Measurements from ENCODE around the gene LCA5.
A peak's percentile ranks its signal among the peaks of the same experiment; 100 is the strongest.

The LCA5 gene

DNA sequence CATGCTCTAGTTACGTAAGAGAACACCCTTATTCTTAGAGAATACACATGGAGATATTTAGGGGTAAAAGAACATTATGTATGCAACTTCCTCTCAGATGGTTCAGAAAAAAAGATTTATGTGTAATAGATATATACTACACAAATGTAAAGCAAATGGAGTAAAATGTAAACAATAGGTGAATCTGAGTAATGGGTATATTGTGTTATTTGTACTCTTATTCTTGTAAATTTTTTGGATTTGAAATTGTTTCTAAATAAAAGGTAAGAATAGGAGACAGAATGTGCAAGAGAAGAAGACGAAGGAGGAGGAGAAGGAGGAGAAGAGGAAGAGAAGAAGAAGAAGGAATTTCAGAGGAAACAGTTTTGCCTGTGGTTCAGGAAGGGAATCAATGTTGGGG, 22.5 kb upstream of the LCA5 start:
- WGBS, 2 experiments (ENCODE audit: insufficient coverage in 2 of 2): 90 to 100% methylated on average over 1 of the region's 2 CpGs
- H3K4me3 ChIP-seq (ENCODE audit: extremely low read depth, insufficient read depth, low read length, poor library complexity, severe bottlenecking): no peak overlapping the region
- no peaks in the 10 kb centered on the region for H3K4me1 ChIP-seq (ENCODE audit: control insufficient read depth, insufficient read depth, low read length, poor library complexity, severe bottlenecking)
- no peak overlapping the region for H3K27ac ChIP-seq (ENCODE audit: low read depth, low read length, severe bottlenecking)
- H3K36me3 ChIP-seq (ENCODE audit: control insufficient read depth, insufficient read depth, low read length): no peaks in the 10 kb centered on the region
- no peaks in the 10 kb centered on the region for H3K9me3 ChIP-seq (ENCODE audit: control insufficient read depth, low read length)

DNA sequence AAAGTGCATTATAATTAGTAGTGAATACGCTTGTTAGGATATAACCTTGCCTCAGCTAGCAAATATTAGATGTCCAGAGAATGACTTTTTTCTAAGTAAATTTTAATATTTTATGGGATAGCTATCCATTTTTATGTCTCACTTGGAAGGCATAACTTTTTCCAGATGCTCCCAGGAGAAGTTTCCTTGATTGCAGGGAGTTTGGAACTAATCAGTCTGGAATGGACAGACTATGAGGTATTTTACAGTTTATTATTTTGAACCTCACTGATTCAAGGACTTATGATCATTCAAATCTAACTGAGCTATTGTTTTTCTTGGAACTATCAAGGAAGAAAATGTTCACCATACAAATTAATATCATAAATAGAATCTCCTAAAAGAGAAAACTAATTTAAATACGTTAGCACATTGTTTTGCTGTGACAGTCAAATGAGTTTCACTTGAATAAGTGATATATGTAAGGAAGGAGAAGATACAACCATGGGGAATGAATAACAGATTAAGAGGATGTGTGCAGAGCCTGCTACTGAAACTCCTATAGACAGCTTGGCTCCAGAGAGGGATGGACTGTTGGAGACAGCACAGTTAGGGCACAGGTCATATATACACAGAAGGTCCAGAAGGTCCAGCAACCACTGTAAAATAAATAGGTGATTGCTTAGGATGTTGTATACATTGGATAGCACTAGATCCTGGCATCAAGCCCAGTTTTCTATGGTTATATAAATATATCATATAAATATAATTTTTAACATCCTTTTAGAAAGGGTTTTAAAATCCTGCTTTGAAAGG, 20.6 kb upstream of the LCA5 start:
- Histone ChIP-seq H3K27ac (ENCODE audit: low read depth, low read length, severe bottlenecking) (no peak overlapping the region), H3K4me1 (ENCODE audit: control insufficient read depth, insufficient read depth, low read length, poor library complexity, severe bottlenecking) (no peaks in the 10 kb centered on the region), H3K36me3 (ENCODE audit: control insufficient read depth, insufficient read depth, low read length) (no peaks in the 10 kb centered on the region), H3K9me3 (ENCODE audit: control insufficient read depth, low read length) (no peaks in the 10 kb centered on the region), H3K4me3 (ENCODE audit: extremely low read depth, insufficient read depth, low read length, poor library complexity, severe bottlenecking) (no peak overlapping the region)
- WGBS, 2 experiments (ENCODE audit: insufficient coverage in 2 of 2): 80% methylated on average over 1 of the region's 2 CpGs; no CpG with 5 or more reads in 1 of the 2 experiments

DNA sequence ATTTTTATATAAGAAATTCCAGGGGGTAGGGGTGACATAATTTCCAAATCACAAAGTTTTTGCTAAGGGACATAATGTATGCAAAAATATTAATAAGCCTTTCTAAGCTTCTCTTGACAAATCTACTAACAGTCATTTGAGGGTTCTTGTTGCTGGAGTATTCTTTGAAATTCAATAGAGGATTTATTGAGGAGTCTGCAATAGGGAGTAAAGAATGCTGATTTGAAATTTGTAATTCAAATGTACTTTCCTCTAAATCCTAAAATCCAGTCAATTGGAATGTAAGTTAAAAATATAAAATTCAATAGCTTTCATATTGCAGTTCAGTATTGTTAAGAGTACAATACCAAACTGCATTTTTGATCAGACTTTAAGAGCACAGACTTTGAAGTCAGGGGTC, 17.1 kb upstream of the LCA5 start:
- no peaks in the 10 kb centered on the region for H3K9me3 ChIP-seq (ENCODE audit: control insufficient read depth, low read length)
- peaks cover 9% of the 10 kb centered on the region for H3K36me3 ChIP-seq (ENCODE audit: control insufficient read depth, insufficient read depth, low read length)
- no peaks in the 10 kb centered on the region for H3K4me1 ChIP-seq (ENCODE audit: control insufficient read depth, insufficient read depth, low read length, poor library complexity, severe bottlenecking)
- H3K4me3 ChIP-seq (ENCODE audit: extremely low read depth, insufficient read depth, low read length, poor library complexity, severe bottlenecking): no peak overlapping the region
- H3K27ac ChIP-seq (ENCODE audit: low read depth, low read length, severe bottlenecking): no peak overlapping the region

GRCh38 chr6:79551401-79551800, 14.2 kb upstream of the LCA5 start:
- H3K27ac ChIP-seq (ENCODE audit: low read depth, low read length, severe bottlenecking): no peak overlapping the region
- H3K9me3 ChIP-seq (ENCODE audit: control insufficient read depth, low read length): no peaks in the 10 kb centered on the region
- H3K4me3 ChIP-seq (ENCODE audit: extremely low read depth, insufficient read depth, low read length, poor library complexity, severe bottlenecking): no peak overlapping the region
- peaks cover 9% of the 10 kb centered on the region for H3K36me3 ChIP-seq (ENCODE audit: control insufficient read depth, insufficient read depth, low read length)
- H3K4me1 ChIP-seq (ENCODE audit: control insufficient read depth, insufficient read depth, low read length, poor library complexity, severe bottlenecking): peaks cover under 1% of the 10 kb centered on the region
- WGBS, 2 experiments (ENCODE audit: insufficient coverage in 2 of 2): no CpG with 5 or more reads among the region's 2 CpGs

DNA sequence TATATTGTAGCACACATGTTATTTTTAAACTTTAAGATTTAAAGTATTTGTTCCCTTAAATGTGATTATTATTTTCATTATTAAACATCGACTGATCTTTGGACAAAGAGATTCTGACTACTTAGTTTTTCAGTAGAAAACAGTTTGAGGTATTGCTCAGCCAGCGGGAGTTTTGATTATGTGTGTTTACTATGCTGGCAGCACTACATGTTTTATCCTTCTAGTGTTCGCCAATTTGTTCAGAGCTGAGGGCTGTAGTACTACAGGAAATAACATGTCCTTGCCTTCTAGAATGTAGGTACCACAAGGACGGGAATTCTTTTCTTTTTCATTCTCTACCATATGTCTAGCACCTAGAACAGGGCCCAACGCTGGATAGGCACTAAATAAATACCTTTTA, 11.1 kb upstream of the LCA5 start:
- peaks cover 25% of the 10 kb centered on the region for H3K4me1 ChIP-seq (ENCODE audit: control insufficient read depth, insufficient read depth, low read length, poor library complexity, severe bottlenecking)
- no peak overlapping the region for H3K4me3 ChIP-seq (ENCODE audit: extremely low read depth, insufficient read depth, low read length, poor library complexity, severe bottlenecking)
- peaks cover 9% of the 10 kb centered on the region for H3K36me3 ChIP-seq (ENCODE audit: control insufficient read depth, insufficient read depth, low read length)
- no peak overlapping the region for H3K27ac ChIP-seq (ENCODE audit: low read depth, low read length, severe bottlenecking)
- 100% methylated on average over 2 of the region's 5 CpGs; no CpG with 5 or more reads in 1 of the 2 experiments for WGBS, 2 experiments (ENCODE audit: insufficient coverage in 2 of 2)
- no peaks in the 10 kb centered on the region for H3K9me3 ChIP-seq (ENCODE audit: control insufficient read depth, low read length)

DNA sequence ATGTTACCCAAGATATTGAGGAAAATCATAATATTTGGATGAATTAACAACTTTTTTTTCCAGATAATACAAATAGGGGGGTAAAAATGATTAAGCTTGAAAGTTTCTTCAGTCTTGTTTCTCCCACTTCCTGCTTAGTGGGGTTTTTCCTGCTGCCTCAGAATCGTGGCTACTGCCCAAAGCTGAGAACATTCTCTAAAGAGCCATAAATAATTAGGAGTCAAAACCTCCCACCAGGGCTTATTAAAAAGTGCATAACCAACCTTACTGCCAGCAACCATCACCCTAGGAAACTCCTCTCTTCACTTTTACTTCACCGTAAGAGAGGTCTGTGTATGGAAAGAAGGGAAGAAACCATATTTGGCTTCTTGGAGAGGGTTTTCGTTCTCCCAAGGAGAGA, 9.0 kb upstream of the LCA5 start:
- peak overlapping the region; percentile 95 for H3K27ac ChIP-seq (ENCODE audit: low read depth, low read length, severe bottlenecking)
- peaks cover 18% of the 10 kb centered on the region for H3K36me3 ChIP-seq (ENCODE audit: control insufficient read depth, insufficient read depth, low read length)
- H3K4me3 ChIP-seq (ENCODE audit: extremely low read depth, insufficient read depth, low read length, poor library complexity, severe bottlenecking): no peak overlapping the region
- peaks cover 28% of the 10 kb centered on the region for H3K4me1 ChIP-seq (ENCODE audit: control insufficient read depth, insufficient read depth, low read length, poor library complexity, severe bottlenecking)
- H3K9me3 ChIP-seq (ENCODE audit: control insufficient read depth, low read length): no peaks in the 10 kb centered on the region
- 33 to 67% methylated on average over 1 to 2 of the region's 3 CpGs for WGBS, 2 experiments (ENCODE audit: insufficient coverage in 2 of 2)

GRCh38 chr6:79544939-79545450, 7.8 kb upstream of the LCA5 start:
- Histone ChIP-seq H3K9me3 (ENCODE audit: control insufficient read depth, low read length) (no peaks in the 10 kb centered on the region), H3K4me3 (ENCODE audit: extremely low read depth, insufficient read depth, low read length, poor library complexity, severe bottlenecking) (no peak overlapping the region), H3K4me1 (ENCODE audit: control insufficient read depth, insufficient read depth, low read length, poor library complexity, severe bottlenecking) (peaks cover 28% of the 10 kb centered on the region), H3K27ac (ENCODE audit: low read depth, low read length, severe bottlenecking) (peak overlapping the region; percentile 95), H3K36me3 (ENCODE audit: control insufficient read depth, insufficient read depth, low read length) (peaks cover 15% of the 10 kb centered on the region)
- 0 to 17% methylated on average over 4 to 6 of the region's 7 CpGs for WGBS, 2 experiments (ENCODE audit: insufficient coverage in 2 of 2)

GRCh38 chr6:79544299-79544927, 7.2 kb upstream of the LCA5 start:
- H3K4me1 ChIP-seq (ENCODE audit: control insufficient read depth, insufficient read depth, low read length, poor library complexity, severe bottlenecking): peaks cover 28% of the 10 kb centered on the region
- H3K27ac ChIP-seq (ENCODE audit: low read depth, low read length, severe bottlenecking): peak overlapping the region; percentile 95
- WGBS, 2 experiments (ENCODE audit: insufficient coverage in 2 of 2): 23 to 50% methylated on average over 1 of the region's 2 CpGs
- no peaks in the 10 kb centered on the region for H3K9me3 ChIP-seq (ENCODE audit: control insufficient read depth, low read length)
- H3K4me3 ChIP-seq (ENCODE audit: extremely low read depth, insufficient read depth, low read length, poor library complexity, severe bottlenecking): no peak overlapping the region
- H3K36me3 ChIP-seq (ENCODE audit: control insufficient read depth, insufficient read depth, low read length): peaks cover 15% of the 10 kb centered on the region

GRCh38 chr6:79543886-79544285, 6.7 kb upstream of the LCA5 start:
- peaks cover 28% of the 10 kb centered on the region for H3K4me1 ChIP-seq (ENCODE audit: control insufficient read depth, insufficient read depth, low read length, poor library complexity, severe bottlenecking)
- H3K36me3 ChIP-seq (ENCODE audit: control insufficient read depth, insufficient read depth, low read length): peaks cover 15% of the 10 kb centered on the region
- WGBS, 2 experiments (ENCODE audit: insufficient coverage in 2 of 2): 80 to 83% methylated on average over 1 of the region's 1 CpG
- no peak overlapping the region for H3K4me3 ChIP-seq (ENCODE audit: extremely low read depth, insufficient read depth, low read length, poor library complexity, severe bottlenecking)
- peak overlapping the region; percentile 95 for H3K27ac ChIP-seq (ENCODE audit: low read depth, low read length, severe bottlenecking)
- no peaks in the 10 kb centered on the region for H3K9me3 ChIP-seq (ENCODE audit: control insufficient read depth, low read length)

GRCh38 chr6:79543411-79543810, 6.2 kb upstream of the LCA5 start:
- Histone ChIP-seq H3K4me3 (ENCODE audit: extremely low read depth, insufficient read depth, low read length, poor library complexity, severe bottlenecking) (no peak overlapping the region), H3K9me3 (ENCODE audit: control insufficient read depth, low read length) (no peaks in the 10 kb centered on the region), H3K4me1 (ENCODE audit: control insufficient read depth, insufficient read depth, low read length, poor library complexity, severe bottlenecking) (peaks cover 28% of the 10 kb centered on the region), H3K27ac (ENCODE audit: low read depth, low read length, severe bottlenecking) (no peak overlapping the region), H3K36me3 (ENCODE audit: control insufficient read depth, insufficient read depth, low read length) (peaks cover 15% of the 10 kb centered on the region)
- no CpG with 5 or more reads among the region's 1 CpG for WGBS, 2 experiments (ENCODE audit: insufficient coverage in 2 of 2)
